ENCODE data around the gene P2RY8. TPM values are rescaled to one million over a fixed set of nuclear protein-coding genes. Genes with fewer than 3 reads are reported as not detected.

Gene P2RY8
- total and polyA plus RNA-seq, 2 of the 4 experiments (the other 2 are of a cell fraction) = not detected

DNA sequence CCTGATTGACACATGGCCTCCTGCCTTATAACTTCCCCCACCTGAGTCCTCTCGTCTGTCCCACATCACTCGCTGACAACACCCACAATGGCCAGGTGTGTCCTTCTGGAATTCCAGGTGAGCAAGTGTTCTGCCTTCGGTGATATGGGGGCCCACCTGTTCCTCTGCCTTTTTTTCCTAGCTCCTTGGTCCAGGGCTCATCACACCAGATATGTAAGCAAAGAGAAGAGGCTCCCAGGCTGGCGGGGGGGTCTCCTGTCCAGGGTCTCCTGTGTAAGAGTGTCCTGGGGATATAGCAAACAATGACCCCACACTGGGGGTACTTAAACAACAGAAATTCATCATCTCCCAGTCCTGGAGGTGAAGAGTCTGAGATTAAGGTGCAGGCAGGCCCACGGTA is 25.2 kb downstream of the P2RY8 start:
- POLR2A ChIA-PET (ENCODE audit: unreplicated experiment) = no interaction called here
- intact Hi-C loops (cut with micrococcal nuclease) (no loop called here), dilution Hi-C loops (cut with HindIII; ENCODE audit: low sequenced_read_pairs, unreplicated experiment) (no loop called here)

More for the DNA sequence above, 25.2 kb downstream of the P2RY8 start:
- H3K14ac ChIP-seq (replicated peaks; ENCODE audit: low read depth, low read length) = no peak overlapping the region
- no peak overlapping the region for H3K9ac ChIP-seq (ENCODE audit: low read depth, low read length)
- H3K4ac ChIP-seq (ENCODE audit: low read depth, low read length) = no peak overlapping the region
- H3K23ac ChIP-seq (ENCODE audit: low read depth, low read length) = no peak overlapping the region
- whole genome bisulfite sequencing, 2 experiments (ENCODE audit: extremely low coverage in 2 of 2, insufficient read length in 1 of 2) = 49% methylated on average over 2 of the region's 5 CpGs; no CpG with 5 or more reads in 1 of the 2 experiments
- no peaks in the 10 kb centered on the region for H3K9me1 ChIP-seq (ENCODE audit: insufficient read depth, low read length)
- CTCF ChIA-PET = no interaction called here
- TF ChIP-seq, protein P1, sequence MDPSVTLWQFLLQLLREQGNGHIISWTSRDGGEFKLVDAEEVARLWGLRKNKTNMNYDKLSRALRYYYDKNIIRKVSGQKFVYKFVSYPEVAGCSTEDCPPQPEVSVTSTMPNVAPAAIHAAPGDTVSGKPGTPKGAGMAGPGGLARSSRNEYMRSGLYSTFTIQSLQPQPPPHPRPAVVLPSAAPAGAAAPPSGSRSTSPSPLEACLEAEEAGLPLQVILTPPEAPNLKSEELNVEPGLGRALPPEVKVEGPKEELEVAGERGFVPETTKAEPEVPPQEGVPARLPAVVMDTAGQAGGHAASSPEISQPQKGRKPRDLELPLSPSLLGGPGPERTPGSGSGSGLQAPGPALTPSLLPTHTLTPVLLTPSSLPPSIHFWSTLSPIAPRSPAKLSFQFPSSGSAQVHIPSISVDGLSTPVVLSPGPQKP (IDR thresholded peaks at IDR 0.05; ENCODE audit: borderline replicate concordance, low read depth, low read length) = no peak
- no peak for TF ChIP-seq MAZ (IDR thresholded peaks at IDR 0.05; ENCODE audit: borderline replicate concordance, low read depth, low read length)
- no peak for TF ChIP-seq FOS (IDR thresholded peaks at IDR 0.05; ENCODE audit: low read depth, low read length)
- TF ChIP-seq CEBPB (IDR thresholded peaks at IDR 0.05; ENCODE audit: low read depth, low read length) = no peak
- TF ChIP-seq RFX5 (IDR thresholded peaks at IDR 0.05; ENCODE audit: low read depth, low read length) = no peak
- no peak for TF ChIP-seq CHD1 (IDR thresholded peaks at IDR 0.05; ENCODE audit: low read depth, low read length)
- no peak for TF ChIP-seq POLR2A (IDR thresholded peaks at IDR 0.05; ENCODE audit: low read depth, low read length)
- TF ChIP-seq BHLHE40 (IDR thresholded peaks at IDR 0.05; ENCODE audit: low read depth, low read length) = no peak
- TF ChIP-seq RAD21 (IDR thresholded peaks at IDR 0.05; ENCODE audit: low read length) = no peak
- TF ChIP-seq MAFK (IDR thresholded peaks at IDR 0.05; ENCODE audit: low read depth, low read length) = no peak
- no peak for TF ChIP-seq RCOR1 (IDR thresholded peaks at IDR 0.05; ENCODE audit: insufficient replicate concordance, low read length)
- TF ChIP-seq MXI1 (IDR thresholded peaks at IDR 0.05; ENCODE audit: borderline replicate concordance, low read depth, low read length) = no peak
- TF ChIP-seq, protein P2, sequence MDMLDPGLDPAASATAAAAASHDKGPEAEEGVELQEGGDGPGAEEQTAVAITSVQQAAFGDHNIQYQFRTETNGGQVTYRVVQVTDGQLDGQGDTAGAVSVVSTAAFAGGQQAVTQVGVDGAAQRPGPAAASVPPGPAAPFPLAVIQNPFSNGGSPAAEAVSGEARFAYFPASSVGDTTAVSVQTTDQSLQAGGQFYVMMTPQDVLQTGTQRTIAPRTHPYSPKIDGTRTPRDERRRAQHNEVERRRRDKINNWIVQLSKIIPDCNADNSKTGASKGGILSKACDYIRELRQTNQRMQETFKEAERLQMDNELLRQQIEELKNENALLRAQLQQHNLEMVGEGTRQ (IDR thresholded peaks at IDR 0.05; ENCODE audit: low read depth, low read length) = no peak
- TF ChIP-seq, protein P3, sequence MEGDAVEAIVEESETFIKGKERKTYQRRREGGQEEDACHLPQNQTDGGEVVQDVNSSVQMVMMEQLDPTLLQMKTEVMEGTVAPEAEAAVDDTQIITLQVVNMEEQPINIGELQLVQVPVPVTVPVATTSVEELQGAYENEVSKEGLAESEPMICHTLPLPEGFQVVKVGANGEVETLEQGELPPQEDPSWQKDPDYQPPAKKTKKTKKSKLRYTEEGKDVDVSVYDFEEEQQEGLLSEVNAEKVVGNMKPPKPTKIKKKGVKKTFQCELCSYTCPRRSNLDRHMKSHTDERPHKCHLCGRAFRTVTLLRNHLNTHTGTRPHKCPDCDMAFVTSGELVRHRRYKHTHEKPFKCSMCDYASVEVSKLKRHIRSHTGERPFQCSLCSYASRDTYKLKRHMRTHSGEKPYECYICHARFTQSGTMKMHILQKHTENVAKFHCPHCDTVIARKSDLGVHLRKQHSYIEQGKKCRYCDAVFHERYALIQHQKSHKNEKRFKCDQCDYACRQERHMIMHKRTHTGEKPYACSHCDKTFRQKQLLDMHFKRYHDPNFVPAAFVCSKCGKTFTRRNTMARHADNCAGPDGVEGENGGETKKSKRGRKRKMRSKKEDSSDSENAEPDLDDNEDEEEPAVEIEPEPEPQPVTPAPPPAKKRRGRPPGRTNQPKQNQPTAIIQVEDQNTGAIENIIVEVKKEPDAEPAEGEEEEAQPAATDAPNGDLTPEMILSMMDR (conservative IDR thresholded peaks at IDR 0.05; ENCODE audit: low read depth, low read length) = no peak
- no peak for TF ChIP-seq NFE2L2 (IDR thresholded peaks at IDR 0.05; ENCODE audit: low read depth, low read length)
- TF ChIP-seq SMC3 (IDR thresholded peaks at IDR 0.05; ENCODE audit: low read depth, low read length) = no peak
- H2BK5ac ChIP-seq (ENCODE audit: low read depth, low read length, poor library complexity, severe bottlenecking) = no peak overlapping the region
- no peak overlapping the region for H3K56ac ChIP-seq (ENCODE audit: extremely low read depth, insufficient read depth, low read length)
- H4K91ac ChIP-seq (ENCODE audit: insufficient read depth, low read depth, low read length) = no peak overlapping the region
- H4K20me1 ChIP-seq (ENCODE audit: insufficient read depth, low read length) = no peaks in the 10 kb centered on the region
- H2BK120ac ChIP-seq (ENCODE audit: low read depth, low read length) = no peak overlapping the region
- no peaks in the 10 kb centered on the region for H3K27me3 ChIP-seq (ENCODE audit: control insufficient read depth, insufficient read depth, low read length)
- no peak overlapping the region for H3K4me3 ChIP-seq (ENCODE audit: insufficient read depth, low read depth, low read length)
- ATAC-seq (ENCODE audit: low read depth) = no peak
- no peak overlapping the region for H4K8ac ChIP-seq (ENCODE audit: low read depth in 2 of 2, low read length in 2 of 2)
- no peak overlapping the region for H2AK5ac ChIP-seq (ENCODE audit: low read depth, low read length)
- H3K4me2 ChIP-seq (ENCODE audit: low read depth, low read length) = no peak overlapping the region
- in situ Hi-C loops (cut with MboI; ENCODE audit: low sequenced_read_pairs) = no loop called here
- no peak for DNase-seq
- no peak overlapping the region for H2AFZ ChIP-seq (replicated peaks; ENCODE audit: low read length, poor library complexity)
- peaks cover 20% of the 10 kb centered on the region for H3K9me3 ChIP-seq (ENCODE audit: control insufficient read depth, insufficient read depth, low read length)
- H2AK9ac ChIP-seq (replicated peaks; ENCODE audit: low read depth, low read length, poor library complexity) = no peak overlapping the region
- H3K27ac ChIP-seq (ENCODE audit: insufficient read depth, low read length) = no peak overlapping the region
- H4K5ac ChIP-seq (ENCODE audit: low read depth, low read length) = no peak overlapping the region
- H2BK15ac ChIP-seq (ENCODE audit: low read depth, low read length) = no peak overlapping the region
- no peaks in the 10 kb centered on the region for H3K36me3 ChIP-seq (ENCODE audit: control insufficient read depth, insufficient read depth, low read length)
- no peak overlapping the region for H3K18ac ChIP-seq (ENCODE audit: low read depth, low read length)
- no peaks in the 10 kb centered on the region for H3K4me1 ChIP-seq (ENCODE audit: control insufficient read depth, insufficient read depth, low read length)
- BruUV-seq (replicated peaks) = no TSS peak
- H3K79me1 ChIP-seq (ENCODE audit: low read depth in 1 of 2, low read length in 2 of 2) = no peaks in the 10 kb centered on the region
- H2BK20ac ChIP-seq (ENCODE audit: low read depth, low read length) = no peak overlapping the region
